VCaP (cell line): Measurements from ENCODE around the gene VTCN1.
"Not testable (repeated sequence)": the region's sequence is repeated elsewhere in the genome, so short reads cannot be mapped to it uniquely, and the experiment has no call there.

Experiments used
- H3K27ac ChIP-seq: fragments of 450-650 bp; 2 replicates; pipeline ENCODE4 v1.5.1; 2017
- TF ChIP-seq, protein P1 (sequence below): fragments of 450-650 bp; conservative IDR thresholded peaks from 2 replicates; pipeline ENCODE4 v1.5.1; 2017; ENCODE audit warnings: mild to moderate bottlenecking, moderate library complexity

Gene VTCN1

DNA sequence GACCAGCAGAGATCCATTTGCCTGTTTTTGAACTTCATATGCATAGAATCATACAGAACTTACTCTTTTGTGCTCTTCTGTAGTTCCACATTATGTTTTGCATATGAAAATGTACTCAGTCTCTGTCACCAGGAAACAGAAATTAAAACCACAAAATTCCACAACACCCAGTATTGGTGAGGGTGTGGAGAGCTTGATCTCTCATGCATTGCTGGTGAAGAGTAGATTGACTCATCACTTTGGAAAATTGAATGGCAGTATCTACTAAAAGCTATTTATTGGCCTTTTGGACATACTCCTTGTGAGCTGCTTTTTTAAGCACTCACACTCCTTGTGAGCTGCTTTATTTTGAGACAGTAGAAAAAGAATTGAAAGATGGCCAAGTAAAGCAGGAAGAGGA lies 43.3 kb downstream of the VTCN1 start:
- TF ChIP-seq, protein P1, sequence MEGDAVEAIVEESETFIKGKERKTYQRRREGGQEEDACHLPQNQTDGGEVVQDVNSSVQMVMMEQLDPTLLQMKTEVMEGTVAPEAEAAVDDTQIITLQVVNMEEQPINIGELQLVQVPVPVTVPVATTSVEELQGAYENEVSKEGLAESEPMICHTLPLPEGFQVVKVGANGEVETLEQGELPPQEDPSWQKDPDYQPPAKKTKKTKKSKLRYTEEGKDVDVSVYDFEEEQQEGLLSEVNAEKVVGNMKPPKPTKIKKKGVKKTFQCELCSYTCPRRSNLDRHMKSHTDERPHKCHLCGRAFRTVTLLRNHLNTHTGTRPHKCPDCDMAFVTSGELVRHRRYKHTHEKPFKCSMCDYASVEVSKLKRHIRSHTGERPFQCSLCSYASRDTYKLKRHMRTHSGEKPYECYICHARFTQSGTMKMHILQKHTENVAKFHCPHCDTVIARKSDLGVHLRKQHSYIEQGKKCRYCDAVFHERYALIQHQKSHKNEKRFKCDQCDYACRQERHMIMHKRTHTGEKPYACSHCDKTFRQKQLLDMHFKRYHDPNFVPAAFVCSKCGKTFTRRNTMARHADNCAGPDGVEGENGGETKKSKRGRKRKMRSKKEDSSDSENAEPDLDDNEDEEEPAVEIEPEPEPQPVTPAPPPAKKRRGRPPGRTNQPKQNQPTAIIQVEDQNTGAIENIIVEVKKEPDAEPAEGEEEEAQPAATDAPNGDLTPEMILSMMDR, result no peak
- peak overlapping the region; percentile 25 for H3K27ac ChIP-seq

DNA sequence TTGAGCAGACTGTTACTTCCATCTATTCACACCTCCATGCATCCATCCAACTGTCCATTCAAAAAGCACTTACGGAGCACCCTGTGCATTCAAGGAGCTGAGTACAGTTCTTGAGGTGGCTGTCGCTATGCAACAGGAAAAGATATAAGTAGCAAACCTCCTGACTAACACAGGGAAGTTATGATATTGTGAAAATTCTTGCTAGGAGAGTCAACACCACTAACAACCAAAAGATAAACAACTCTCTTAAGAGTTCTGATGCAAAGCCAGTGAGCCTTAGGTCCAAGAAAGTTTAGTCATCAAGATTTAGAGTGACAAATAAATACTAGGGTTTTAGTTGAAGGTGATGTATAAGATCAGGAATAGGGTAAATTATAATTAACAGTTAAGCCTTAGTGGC lies 44.7 kb downstream of the VTCN1 start:
- no peak overlapping the region for H3K27ac ChIP-seq
- TF ChIP-seq, protein P1, result no peak

DNA sequence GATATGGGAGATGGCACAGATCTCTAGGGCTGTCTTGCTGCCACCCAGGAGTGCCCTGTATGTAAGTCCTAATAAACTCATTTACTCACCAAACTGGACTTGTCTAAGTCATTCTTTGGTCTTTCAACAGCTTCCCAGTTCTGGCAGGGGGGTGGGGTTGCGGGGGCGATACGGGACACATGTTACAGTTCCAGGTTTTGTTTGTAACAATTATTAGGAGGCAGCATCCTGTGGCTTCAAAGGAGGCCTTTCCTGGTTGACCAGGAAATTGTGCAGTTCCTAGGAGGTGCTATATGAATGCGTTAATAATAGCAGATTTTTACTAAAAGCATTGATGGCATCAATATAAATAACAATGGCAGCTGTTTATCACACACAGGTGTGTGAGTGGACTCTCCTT lies 46.5 kb downstream of the VTCN1 start:
- H3K27ac ChIP-seq, result peak overlapping the region; percentile 57
- TF ChIP-seq, protein P1, result no peak

DNA sequence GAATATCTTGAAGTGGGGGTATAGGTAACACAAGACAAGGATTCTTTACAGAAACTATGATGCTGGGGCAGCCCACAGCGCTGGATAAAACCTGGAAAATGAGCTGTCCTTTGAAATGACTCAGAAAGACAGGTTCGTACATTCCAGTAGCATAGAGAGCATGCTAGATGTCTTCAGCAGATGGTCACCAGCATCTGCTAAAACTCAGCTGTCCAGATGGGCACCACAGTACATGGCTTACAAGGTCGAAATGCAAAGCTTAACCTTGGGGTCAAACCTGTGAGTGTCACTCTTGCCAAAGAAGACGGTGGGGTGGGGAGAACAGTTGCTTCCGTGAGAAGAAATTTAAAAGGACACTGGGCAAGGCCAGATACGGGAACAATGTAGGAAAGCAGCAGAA lies 47.9 kb downstream of the VTCN1 start:
- TF ChIP-seq, protein P1, result no peak
- peak overlapping the region; percentile 57; the same call in 1 of the 2 replicates for H3K27ac ChIP-seq

DNA sequence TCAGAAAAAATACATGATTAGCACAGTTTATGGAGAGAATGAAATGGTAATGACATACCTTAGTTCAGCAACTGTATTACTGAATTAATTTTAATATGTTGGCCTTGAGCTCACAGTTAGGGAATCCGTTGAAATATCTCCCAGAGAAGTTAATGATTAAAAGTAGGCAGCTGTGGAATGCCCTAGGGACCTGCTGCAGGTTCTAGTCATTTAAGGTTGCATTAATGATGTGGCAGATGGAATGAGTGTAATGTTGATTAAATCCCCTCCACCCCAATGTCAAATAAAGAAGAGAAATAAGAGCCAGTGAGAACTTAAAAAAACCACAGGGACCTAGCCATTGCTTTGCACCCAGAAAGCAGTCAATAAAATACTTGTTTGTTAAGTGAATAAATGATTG lies 48.8 kb downstream of the VTCN1 start:
- H3K27ac ChIP-seq, result peak overlapping the region; percentile 40
- TF ChIP-seq, protein P1, result no peak

DNA sequence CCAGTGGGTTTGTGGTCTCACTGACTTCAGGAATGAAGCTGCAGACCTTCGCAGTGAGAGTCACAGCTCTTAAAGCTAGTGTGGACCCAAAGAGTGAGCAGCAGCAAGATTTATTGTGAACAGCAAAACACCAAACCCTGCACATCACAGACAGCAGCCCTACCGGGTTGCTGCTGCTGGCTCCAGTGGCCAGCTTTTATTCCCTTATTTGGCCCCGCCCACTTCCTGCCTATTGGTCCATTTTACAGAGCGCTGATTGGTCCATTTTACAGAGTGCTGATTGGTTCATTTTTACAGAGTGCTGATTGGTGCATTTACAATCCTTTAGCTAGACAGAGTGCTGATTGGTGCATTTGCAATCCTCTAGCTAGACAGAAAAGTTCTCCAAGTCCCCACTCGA lies 59.4 kb downstream of the VTCN1 start:
- H3K27ac ChIP-seq, result not testable (repeated sequence)

DNA sequence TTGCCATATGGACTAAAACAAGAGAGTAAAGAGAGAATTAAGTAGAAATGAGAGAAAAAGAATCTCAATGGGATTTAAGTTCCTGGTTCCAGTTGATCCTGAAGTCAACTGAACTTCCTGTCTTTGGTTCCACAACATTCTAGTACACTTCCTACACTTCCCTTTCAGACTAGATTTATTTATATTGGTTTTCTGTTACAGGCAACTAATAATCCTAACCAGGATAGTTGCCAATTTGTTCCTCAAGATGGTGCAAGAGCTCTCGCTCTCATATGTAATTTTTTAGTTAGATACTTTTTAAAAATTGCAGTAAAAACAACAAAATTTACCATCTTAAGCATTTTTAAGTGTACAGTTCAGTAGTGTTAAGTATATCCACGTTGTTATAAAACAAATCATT lies 60.4 kb downstream of the VTCN1 start:
- TF ChIP-seq, protein P1, result peak; percentile 10; the same call in 1 of the 2 replicates
- H3K27ac ChIP-seq, result no peak overlapping the region

DNA sequence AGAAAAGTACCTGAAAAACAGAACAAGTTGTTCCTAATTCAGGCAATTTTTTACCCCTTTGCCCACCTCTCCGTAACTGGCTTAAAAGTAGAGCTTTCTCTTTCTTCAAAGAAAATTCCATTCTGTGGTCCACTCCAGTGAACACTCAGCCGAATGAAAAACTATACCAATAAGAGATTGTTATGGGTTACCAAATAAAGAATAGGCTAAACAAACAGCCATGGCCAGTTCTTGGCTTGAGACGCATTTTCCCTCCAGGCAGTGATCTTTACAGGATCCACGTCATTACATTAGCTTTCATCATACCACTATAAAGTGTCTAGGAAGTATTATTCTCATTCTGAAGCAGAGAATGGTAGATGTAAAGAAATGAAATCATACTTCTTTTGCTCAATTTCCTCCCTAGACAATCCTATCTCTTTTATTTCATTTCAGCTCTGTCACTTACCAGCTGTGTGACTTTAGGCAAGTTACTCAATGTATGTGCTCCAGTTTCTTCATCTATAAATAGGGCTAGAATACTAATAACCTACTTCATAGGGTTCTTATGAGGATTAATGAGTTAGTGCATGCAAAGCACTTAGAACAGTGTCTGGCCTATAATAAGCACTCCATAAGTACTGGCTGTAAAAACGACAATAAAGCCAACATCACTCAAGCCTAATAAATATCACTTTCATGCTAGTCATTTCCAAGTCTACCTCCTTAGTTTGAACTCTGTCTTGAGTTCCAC lies 62.7 kb downstream of the VTCN1 start:
- H3K27ac ChIP-seq, result no peak overlapping the region; the same call in 1 of the 2 replicates
- TF ChIP-seq, protein P1, result no peak
